Measurements from ENCODE around the gene ZGRF1.

DNA sequence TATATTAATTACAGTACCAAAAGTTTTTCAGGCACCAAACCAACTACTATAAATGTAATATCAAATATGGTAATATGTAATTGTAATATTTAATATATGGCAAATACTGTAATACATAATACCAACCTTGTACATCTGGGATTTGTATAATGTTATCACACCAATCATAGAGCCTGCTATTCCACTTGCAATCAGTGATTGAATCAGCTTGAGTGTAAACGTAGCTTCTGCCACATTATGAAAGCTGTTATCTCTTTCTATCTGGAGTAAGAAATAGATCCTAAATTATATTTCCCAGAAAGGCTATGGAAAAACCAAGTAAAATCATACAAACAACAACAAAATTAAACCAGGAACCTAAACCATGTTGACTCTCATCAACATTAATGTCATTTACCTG, 96.0 kb downstream of the ZGRF1 start:
- TF ChIP-seq, protein P1, sequence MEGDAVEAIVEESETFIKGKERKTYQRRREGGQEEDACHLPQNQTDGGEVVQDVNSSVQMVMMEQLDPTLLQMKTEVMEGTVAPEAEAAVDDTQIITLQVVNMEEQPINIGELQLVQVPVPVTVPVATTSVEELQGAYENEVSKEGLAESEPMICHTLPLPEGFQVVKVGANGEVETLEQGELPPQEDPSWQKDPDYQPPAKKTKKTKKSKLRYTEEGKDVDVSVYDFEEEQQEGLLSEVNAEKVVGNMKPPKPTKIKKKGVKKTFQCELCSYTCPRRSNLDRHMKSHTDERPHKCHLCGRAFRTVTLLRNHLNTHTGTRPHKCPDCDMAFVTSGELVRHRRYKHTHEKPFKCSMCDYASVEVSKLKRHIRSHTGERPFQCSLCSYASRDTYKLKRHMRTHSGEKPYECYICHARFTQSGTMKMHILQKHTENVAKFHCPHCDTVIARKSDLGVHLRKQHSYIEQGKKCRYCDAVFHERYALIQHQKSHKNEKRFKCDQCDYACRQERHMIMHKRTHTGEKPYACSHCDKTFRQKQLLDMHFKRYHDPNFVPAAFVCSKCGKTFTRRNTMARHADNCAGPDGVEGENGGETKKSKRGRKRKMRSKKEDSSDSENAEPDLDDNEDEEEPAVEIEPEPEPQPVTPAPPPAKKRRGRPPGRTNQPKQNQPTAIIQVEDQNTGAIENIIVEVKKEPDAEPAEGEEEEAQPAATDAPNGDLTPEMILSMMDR (IDR thresholded peaks at IDR 0.05; ENCODE audit: low read depth, low read length, poor library complexity, severe bottlenecking): no peak
- TF ChIP-seq EZH2phosphoT487 (IDR thresholded peaks at IDR 0.05; ENCODE audit: borderline replicate concordance, low read length): no peak
